Measurements from ENCODE around the gene TEX26.

The TEX26 gene

GRCh38 chr13:31007417-31007816 is 75.0 kb downstream of the TEX26 start:
- Mint-ChIP-seq H3K4me3 (no peak overlapping the region), H3K36me3 (ENCODE audit: low read depth) (no peaks in the 10 kb centered on the region), H3K27ac (no peak overlapping the region), H3K9me3 (no peaks in the 10 kb centered on the region), H3K4me1 (ENCODE audit: low read depth) (no peaks in the 10 kb centered on the region), H3K27me3 (ENCODE audit: low read depth) (peaks cover 37% of the 10 kb centered on the region)

GRCh38 chr13:31008400-31009115 is 76.1 kb downstream of the TEX26 start:
- peaks cover 40% of the 10 kb centered on the region for H3K27me3 Mint-ChIP-seq (ENCODE audit: low read depth)
- no peaks in the 10 kb centered on the region for H3K9me3 Mint-ChIP-seq
- no peak overlapping the region for H3K27ac Mint-ChIP-seq
- H3K4me3 Mint-ChIP-seq = no peak overlapping the region
- H3K4me1 Mint-ChIP-seq (ENCODE audit: low read depth) = no peaks in the 10 kb centered on the region
- no peaks in the 10 kb centered on the region for H3K36me3 Mint-ChIP-seq (ENCODE audit: low read depth)

- H3K27ac Mint-ChIP-seq = no peak overlapping the region
- H3K4me1 Mint-ChIP-seq (ENCODE audit: low read depth) = no peaks in the 10 kb centered on the region
- peaks cover 40% of the 10 kb centered on the region for H3K27me3 Mint-ChIP-seq (ENCODE audit: low read depth)
- no peak overlapping the region for H3K4me3 Mint-ChIP-seq
- H3K9me3 Mint-ChIP-seq = no peaks in the 10 kb centered on the region
- no peaks in the 10 kb centered on the region for H3K36me3 Mint-ChIP-seq (ENCODE audit: low read depth)
Measured at GRCh38 chr13:31009166-31009565, 76.7 kb downstream of the TEX26 start.

- Mint-ChIP-seq H3K27ac (no peak overlapping the region), H3K36me3 (ENCODE audit: low read depth) (no peaks in the 10 kb centered on the region), H3K27me3 (ENCODE audit: low read depth) (peaks cover 44% of the 10 kb centered on the region), H3K4me3 (no peak overlapping the region), H3K4me1 (ENCODE audit: low read depth) (no peaks in the 10 kb centered on the region), H3K9me3 (no peaks in the 10 kb centered on the region)
Measured at GRCh38 chr13:31010296-31010695, 77.8 kb downstream of the TEX26 start.

- Mint-ChIP-seq H3K27me3 (ENCODE audit: low read depth) (peaks cover 41% of the 10 kb centered on the region), H3K27ac (no peak overlapping the region), H3K4me3 (no peak overlapping the region), H3K9me3 (no peaks in the 10 kb centered on the region), H3K36me3 (ENCODE audit: low read depth) (no peaks in the 10 kb centered on the region), H3K4me1 (ENCODE audit: low read depth) (no peaks in the 10 kb centered on the region)
Measured at GRCh38 chr13:31011193-31011860, 78.9 kb downstream of the TEX26 start.

- no peaks in the 10 kb centered on the region for H3K4me1 Mint-ChIP-seq (ENCODE audit: low read depth)
- H3K27ac Mint-ChIP-seq = no peak overlapping the region
- peaks cover 45% of the 10 kb centered on the region for H3K27me3 Mint-ChIP-seq (ENCODE audit: low read depth)
- no peaks in the 10 kb centered on the region for H3K36me3 Mint-ChIP-seq (ENCODE audit: low read depth)
- H3K4me3 Mint-ChIP-seq = no peak overlapping the region
- no peaks in the 10 kb centered on the region for H3K9me3 Mint-ChIP-seq
Measured at GRCh38 chr13:31011901-31012654, 79.6 kb downstream of the TEX26 start.

- peaks cover 44% of the 10 kb centered on the region for H3K27me3 Mint-ChIP-seq (ENCODE audit: low read depth)
Measured at GRCh38 chr13:31012655-31013024, 80.2 kb downstream of the TEX26 start.

GRCh38 chr13:31014456-31014855 is 82.0 kb downstream of the TEX26 start:
- no peak overlapping the region for H3K4me3 Mint-ChIP-seq
- no peaks in the 10 kb centered on the region for H3K9me3 Mint-ChIP-seq
- no peaks in the 10 kb centered on the region for H3K36me3 Mint-ChIP-seq (ENCODE audit: low read depth)
- H3K27me3 Mint-ChIP-seq (ENCODE audit: low read depth) = peaks cover 55% of the 10 kb centered on the region
- no peaks in the 10 kb centered on the region for H3K4me1 Mint-ChIP-seq (ENCODE audit: low read depth)
- H3K27ac Mint-ChIP-seq = no peak overlapping the region

More at GRCh38 chr13:31012655-31013024, 80.2 kb downstream of the TEX26 start:
- Mint-ChIP-seq H3K4me1 (ENCODE audit: low read depth) (no peaks in the 10 kb centered on the region), H3K9me3 (no peaks in the 10 kb centered on the region), H3K36me3 (ENCODE audit: low read depth) (no peaks in the 10 kb centered on the region), H3K27ac (no peak overlapping the region), H3K4me3 (no peak overlapping the region)

- H3K9me3 Mint-ChIP-seq = no peaks in the 10 kb centered on the region
Measured at GRCh38 chr13:31015199-31015598, 82.7 kb downstream of the TEX26 start.

GRCh38 chr13:31016342-31017325 is 84.2 kb downstream of the TEX26 start:
- Mint-ChIP-seq H3K27me3 (ENCODE audit: low read depth) (peaks cover 59% of the 10 kb centered on the region), H3K4me3 (no peak overlapping the region), H3K9me3 (no peaks in the 10 kb centered on the region), H3K4me1 (ENCODE audit: low read depth) (no peaks in the 10 kb centered on the region), H3K27ac (no peak overlapping the region), H3K36me3 (ENCODE audit: low read depth) (no peaks in the 10 kb centered on the region)

More at GRCh38 chr13:31015199-31015598, 82.7 kb downstream of the TEX26 start:
- no peak overlapping the region for H3K4me3 Mint-ChIP-seq
- H3K4me1 Mint-ChIP-seq (ENCODE audit: low read depth) = no peaks in the 10 kb centered on the region
- no peak overlapping the region for H3K27ac Mint-ChIP-seq
- peaks cover 56% of the 10 kb centered on the region for H3K27me3 Mint-ChIP-seq (ENCODE audit: low read depth)
- no peaks in the 10 kb centered on the region for H3K36me3 Mint-ChIP-seq (ENCODE audit: low read depth)

- Mint-ChIP-seq H3K27me3 (ENCODE audit: low read depth) (peaks cover 68% of the 10 kb centered on the region), H3K27ac (no peak overlapping the region), H3K4me3 (no peak overlapping the region), H3K4me1 (ENCODE audit: low read depth) (no peaks in the 10 kb centered on the region), H3K36me3 (ENCODE audit: low read depth) (no peaks in the 10 kb centered on the region), H3K9me3 (no peaks in the 10 kb centered on the region)
Measured at GRCh38 chr13:31018511-31018910, 86.1 kb downstream of the TEX26 start.

- no peaks in the 10 kb centered on the region for H3K9me3 Mint-ChIP-seq
- no peak overlapping the region for H3K4me3 Mint-ChIP-seq
- H3K27me3 Mint-ChIP-seq (ENCODE audit: low read depth) = peaks cover 63% of the 10 kb centered on the region
- H3K4me1 Mint-ChIP-seq (ENCODE audit: low read depth) = no peaks in the 10 kb centered on the region
- no peak overlapping the region for H3K27ac Mint-ChIP-seq
- no peaks in the 10 kb centered on the region for H3K36me3 Mint-ChIP-seq (ENCODE audit: low read depth)
Measured at GRCh38 chr13:31020996-31021395, 88.5 kb downstream of the TEX26 start.

- Mint-ChIP-seq H3K9me3 (no peaks in the 10 kb centered on the region), H3K4me1 (ENCODE audit: low read depth) (no peaks in the 10 kb centered on the region), H3K27me3 (ENCODE audit: low read depth) (peaks cover 56% of the 10 kb centered on the region), H3K27ac (no peak overlapping the region), H3K4me3 (no peak overlapping the region), H3K36me3 (ENCODE audit: low read depth) (no peaks in the 10 kb centered on the region)
Measured at GRCh38 chr13:31022288-31022895, 89.9 kb downstream of the TEX26 start.
